A549 (cell line): ENCODE data around the gene ATP2A3.

Experiments used
- CTCF ChIP-seq: fragments of >200 bp; sonication (Bioruptor Twin); formaldehyde crosslinking; IDR thresholded peaks from 3 replicates; pipeline ENCODE4 v1.5.1; 2016
- HDAC2 ChIP-seq: fragments of 200-600 bp; sonication (generic); IDR thresholded peaks from 2 replicates; pipeline ENCODE4 v1.6.1; 2016
- NFE2L2 ChIP-seq: fragments of 150-350 bp; conservative IDR thresholded peaks from 2 replicates; pipeline ENCODE4 v1.6.1; 2014; ENCODE audit warnings: low read length

DNA sequence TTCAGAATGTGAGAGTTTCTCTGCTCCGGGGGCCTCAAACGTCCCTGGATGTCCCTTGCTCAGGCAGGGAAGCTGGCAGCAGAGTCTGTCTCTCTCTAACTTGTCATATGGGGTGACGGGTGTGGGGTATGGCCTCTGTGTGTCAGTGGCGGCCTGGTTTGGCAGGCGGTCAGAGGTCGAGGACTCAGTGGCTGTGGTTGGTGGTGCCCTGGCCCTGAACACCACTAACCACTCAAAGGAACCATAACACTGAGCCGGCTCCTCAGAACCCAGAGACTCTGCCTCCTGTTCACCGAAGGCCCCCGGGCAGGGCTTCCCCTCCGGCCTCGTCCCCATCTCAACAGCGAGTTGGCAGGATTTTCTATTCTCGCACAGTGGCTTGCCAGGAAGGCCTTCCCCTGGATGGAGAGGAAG lies 48.6 kb downstream of the ATP2A3 start:
- no peak for TF ChIP-seq HDAC2
- TF ChIP-seq CTCF: no peak
- TF ChIP-seq NFE2L2: no peak
